Stimulated activated naive CD8-positive, alpha-beta T cell treated with anti-CD3 and anti-CD28 coated beads, Interleukin-15, Interleukin-2, amounts not matched to agents 100 ng/mL and 50 ng/mL, for 24 hours (primary cell): Measurements from ENCODE around the gene MYG1.

Experiments used
- H3K27ac Mint-ChIP-seq: one replicate; pipeline ENCODE4 v1.8.0; 2021; ENCODE audit warnings: mild to moderate bottlenecking, mixed read lengths
- H3K27me3 Mint-ChIP-seq: one replicate; pipeline ENCODE4 v1.8.0; 2021; ENCODE audit warnings: mixed read lengths
- H3K36me3 Mint-ChIP-seq: one replicate; pipeline ENCODE4 v1.8.0; 2021; ENCODE audit warnings: low read depth, mixed read lengths
- H3K4me1 Mint-ChIP-seq: one replicate; pipeline ENCODE4 v1.8.0; 2021; ENCODE audit warnings: low read depth, mixed read lengths
- H3K4me3 Mint-ChIP-seq: one replicate; pipeline ENCODE4 v1.8.0; 2021; ENCODE audit warnings: mild to moderate bottlenecking, mixed read lengths
- H3K9me3 Mint-ChIP-seq: one replicate; pipeline ENCODE4 v1.8.0; 2021; ENCODE audit warnings: mixed read lengths

Gene MYG1

DNA sequence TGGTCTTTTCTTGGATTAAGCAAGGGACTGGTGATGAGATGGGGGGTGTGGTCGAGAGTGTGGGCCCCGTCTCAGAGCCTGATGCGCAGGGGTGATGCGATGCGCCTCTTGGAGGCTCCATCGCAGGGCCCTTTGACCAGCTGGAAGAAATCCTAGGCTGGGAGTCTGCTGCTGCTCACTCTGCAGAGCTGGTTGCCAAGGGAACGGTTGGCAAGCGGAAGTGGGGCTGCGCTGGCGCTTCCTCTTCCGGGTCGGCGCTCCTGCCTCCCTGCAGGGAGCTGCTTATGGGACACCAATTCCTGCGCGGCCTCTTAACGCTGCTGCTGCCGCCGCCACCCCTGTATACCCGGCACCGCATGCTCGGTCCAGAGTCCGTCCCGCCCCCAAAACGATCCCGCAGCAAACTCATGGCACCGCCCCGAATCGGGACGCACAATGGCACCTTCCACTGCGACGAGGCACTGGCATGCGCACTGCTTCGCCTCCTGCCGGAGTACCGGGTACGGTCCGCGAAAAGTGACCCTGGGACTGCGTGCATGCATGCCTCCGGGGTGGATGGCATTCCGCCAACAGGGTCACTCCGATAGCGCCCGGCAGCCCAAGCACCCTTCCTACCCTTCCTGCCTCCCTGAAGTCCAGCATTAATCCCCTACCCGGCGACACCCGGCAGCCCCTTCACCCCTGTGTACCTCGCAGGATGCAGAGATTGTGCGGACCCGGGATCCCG, at the start of gene MYG1:
Gene MYG1, plus strand, starts transcription at position 242 of the 727 bp plus-strand sequence. Its CDS starts 43 bp downstream, at position 285.
- Mint-ChIP-seq H3K4me3 (peak within 1 kb of the TSS; percentile 99), H3K4me1 (peaks cover 81% of the 10 kb centered on the region), H3K27ac (peak within 1 kb of the TSS; percentile 99), H3K36me3 (peaks cover 72% of the 10 kb centered on the region), H3K27me3 (no peaks in the 10 kb centered on the region), H3K9me3 (no peaks in the 10 kb centered on the region)

DNA sequence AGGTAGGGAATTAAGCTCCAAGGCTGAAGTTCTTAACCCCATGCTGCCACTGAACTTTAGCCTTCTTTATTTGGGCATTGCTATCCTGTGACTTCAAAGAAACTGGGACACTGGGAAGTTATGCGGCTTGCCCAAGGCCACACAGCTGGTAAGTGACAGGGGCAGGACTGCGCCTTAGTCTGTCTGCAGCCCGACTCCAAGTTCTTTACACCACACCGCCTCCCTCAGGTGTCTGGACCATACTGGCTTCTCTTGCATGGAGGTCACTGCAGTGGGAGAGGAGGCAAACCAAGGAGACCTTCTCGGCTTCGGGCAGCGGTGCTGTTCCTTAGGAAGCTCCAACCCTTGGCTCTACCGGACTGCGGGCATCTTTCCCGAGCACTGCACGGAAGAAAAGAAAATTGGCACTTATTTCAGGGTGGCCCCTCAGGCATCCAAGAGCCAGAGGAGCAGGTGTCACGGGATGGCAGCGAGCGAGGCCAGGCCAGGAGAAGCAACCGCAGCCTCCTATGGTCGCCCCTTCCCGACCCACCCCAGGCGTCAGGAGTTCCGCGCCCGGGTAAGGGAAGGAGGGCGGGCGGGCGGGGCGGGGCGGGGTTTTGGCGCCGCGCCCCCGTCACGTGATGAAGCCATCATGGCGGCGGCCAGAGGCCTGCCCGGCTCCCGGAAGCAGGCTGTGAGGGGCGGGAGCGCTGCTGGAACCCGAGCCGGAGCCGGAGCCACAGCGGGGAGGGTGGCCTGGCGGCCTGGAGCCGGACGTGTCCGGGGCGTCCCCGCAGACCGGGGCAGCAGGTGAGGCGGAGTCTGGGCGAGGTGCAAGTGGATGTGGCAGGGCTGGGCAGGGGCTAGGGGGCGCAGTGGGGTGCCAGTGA, 47.8 kb upstream of the MYG1 start:
- H3K9me3 Mint-ChIP-seq, result no peaks in the 10 kb centered on the region
- H3K4me3 Mint-ChIP-seq, result peak overlapping the region; percentile 98
- H3K36me3 Mint-ChIP-seq, result peaks cover 9% of the 10 kb centered on the region
- H3K27ac Mint-ChIP-seq, result peak overlapping the region; percentile 97
- peaks cover 54% of the 10 kb centered on the region for H3K4me1 Mint-ChIP-seq
- no peaks in the 10 kb centered on the region for H3K27me3 Mint-ChIP-seq

GRCh38 chr12:53252349-53252916, 47.1 kb upstream of the MYG1 start:
- H3K27me3 Mint-ChIP-seq, result no peaks in the 10 kb centered on the region
- H3K27ac Mint-ChIP-seq, result peak overlapping the region; percentile 97
- peaks cover 9% of the 10 kb centered on the region for H3K36me3 Mint-ChIP-seq
- H3K4me3 Mint-ChIP-seq, result peak overlapping the region; percentile 98
- H3K4me1 Mint-ChIP-seq, result peaks cover 54% of the 10 kb centered on the region
- no peaks in the 10 kb centered on the region for H3K9me3 Mint-ChIP-seq

- peak overlapping the region; percentile 97 for H3K27ac Mint-ChIP-seq
- H3K9me3 Mint-ChIP-seq, result no peaks in the 10 kb centered on the region
- H3K4me1 Mint-ChIP-seq, result peaks cover 54% of the 10 kb centered on the region
Measured at GRCh38 chr12:53253298-53253697, 46.2 kb upstream of the MYG1 start.

GRCh38 chr12:53254816-53255545, 44.5 kb upstream of the MYG1 start:
- H3K36me3 Mint-ChIP-seq, result peaks cover 9% of the 10 kb centered on the region
- peak overlapping the region; percentile 1 for H3K27ac Mint-ChIP-seq
- no peaks in the 10 kb centered on the region for H3K27me3 Mint-ChIP-seq
- H3K4me1 Mint-ChIP-seq, result peaks cover 64% of the 10 kb centered on the region
- H3K4me3 Mint-ChIP-seq, result no peak overlapping the region
- H3K9me3 Mint-ChIP-seq, result no peaks in the 10 kb centered on the region

More at GRCh38 chr12:53253298-53253697, 46.2 kb upstream of the MYG1 start:
- Mint-ChIP-seq H3K36me3 (peaks cover 9% of the 10 kb centered on the region), H3K27me3 (no peaks in the 10 kb centered on the region), H3K4me3 (peak overlapping the region; percentile 98)

GRCh38 chr12:53255996-53256395, 43.5 kb upstream of the MYG1 start:
- H3K4me3 Mint-ChIP-seq, result peak overlapping the region; percentile 23
- peaks cover 9% of the 10 kb centered on the region for H3K36me3 Mint-ChIP-seq
- H3K9me3 Mint-ChIP-seq, result no peaks in the 10 kb centered on the region
- H3K27ac Mint-ChIP-seq, result peak overlapping the region; percentile 26
- H3K4me1 Mint-ChIP-seq, result peaks cover 59% of the 10 kb centered on the region
- no peaks in the 10 kb centered on the region for H3K27me3 Mint-ChIP-seq

- H3K27me3 Mint-ChIP-seq, result no peaks in the 10 kb centered on the region
- peak overlapping the region; percentile 8 for H3K27ac Mint-ChIP-seq
- H3K9me3 Mint-ChIP-seq, result no peaks in the 10 kb centered on the region
- H3K36me3 Mint-ChIP-seq, result peaks cover 5% of the 10 kb centered on the region
- H3K4me1 Mint-ChIP-seq, result peaks cover 38% of the 10 kb centered on the region
- H3K4me3 Mint-ChIP-seq, result no peak overlapping the region
Measured at GRCh38 chr12:53258541-53259539, 40.7 kb upstream of the MYG1 start.

DNA sequence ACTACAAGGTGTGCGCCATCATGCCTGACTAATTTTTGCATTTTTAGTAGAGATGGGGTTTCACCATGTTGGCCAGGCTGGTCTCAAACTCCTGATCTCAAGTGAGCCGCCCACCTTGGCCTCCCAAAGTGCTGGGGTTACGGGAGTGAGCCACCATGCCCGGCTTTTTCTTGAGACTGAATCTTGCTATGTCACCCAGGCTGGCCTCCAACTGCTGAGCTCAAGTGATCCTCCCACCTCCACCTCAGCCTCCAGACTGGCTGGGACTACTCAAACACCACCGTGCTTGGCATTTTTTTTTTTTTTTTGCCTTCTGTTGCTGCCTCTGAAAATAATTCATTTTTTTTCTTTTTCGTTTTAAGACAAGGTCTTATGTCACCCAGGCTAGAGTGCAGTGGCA, 39.6 kb upstream of the MYG1 start:
- H3K4me1 Mint-ChIP-seq, result peaks cover 28% of the 10 kb centered on the region
- H3K9me3 Mint-ChIP-seq, result no peaks in the 10 kb centered on the region
- no peaks in the 10 kb centered on the region for H3K27me3 Mint-ChIP-seq
- no peaks in the 10 kb centered on the region for H3K36me3 Mint-ChIP-seq
- no peak overlapping the region for H3K27ac Mint-ChIP-seq
- no peak overlapping the region for H3K4me3 Mint-ChIP-seq

DNA sequence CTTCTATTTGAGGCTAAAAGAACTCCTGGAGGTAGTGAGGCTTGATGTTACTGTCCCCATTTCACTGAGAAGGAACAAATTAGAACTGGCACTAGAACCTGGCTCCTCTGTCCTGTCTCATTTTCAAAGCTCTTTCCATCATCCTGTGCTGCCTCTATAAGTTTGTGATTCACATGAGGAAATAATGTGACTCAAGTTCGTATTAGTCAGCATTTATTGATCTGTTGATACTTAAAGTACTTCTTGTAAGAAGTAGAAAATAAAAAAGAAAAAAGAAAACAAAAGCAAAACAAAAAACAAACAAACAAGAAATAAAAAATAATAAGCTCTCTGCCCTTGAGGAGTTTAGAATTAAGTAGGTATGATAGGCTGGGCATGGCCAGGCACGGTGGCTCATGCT, 33.7 kb upstream of the MYG1 start:
- Mint-ChIP-seq H3K36me3 (peaks cover 23% of the 10 kb centered on the region), H3K9me3 (no peaks in the 10 kb centered on the region), H3K4me3 (no peak overlapping the region), H3K27me3 (no peaks in the 10 kb centered on the region), H3K4me1 (peaks cover 38% of the 10 kb centered on the region), H3K27ac (no peak overlapping the region)

- peak overlapping the region; percentile 99 for H3K27ac Mint-ChIP-seq
- peak overlapping the region; percentile 99 for H3K4me3 Mint-ChIP-seq
- H3K9me3 Mint-ChIP-seq, result no peaks in the 10 kb centered on the region
- peaks cover 38% of the 10 kb centered on the region for H3K4me1 Mint-ChIP-seq
- peaks cover 35% of the 10 kb centered on the region for H3K36me3 Mint-ChIP-seq
- no peaks in the 10 kb centered on the region for H3K27me3 Mint-ChIP-seq
Measured at GRCh38 chr12:53267306-53267998, 32.0 kb upstream of the MYG1 start.

- H3K4me1 Mint-ChIP-seq, result peaks cover 38% of the 10 kb centered on the region
- peaks cover 39% of the 10 kb centered on the region for H3K36me3 Mint-ChIP-seq
- H3K4me3 Mint-ChIP-seq, result peak within 1 kb of the TSS; percentile 99
- no peaks in the 10 kb centered on the region for H3K9me3 Mint-ChIP-seq
- H3K27me3 Mint-ChIP-seq, result no peaks in the 10 kb centered on the region
- peak within 1 kb of the TSS; percentile 99 for H3K27ac Mint-ChIP-seq
Measured at GRCh38 chr12:53267999-53268629, 31.4 kb upstream of the MYG1 start, which contains the start of gene ESPL1. Gene ESPL1 (plus strand): TSS chr12:53268299. CDS start chr12:53268767, 468 bp downstream.

- no peaks in the 10 kb centered on the region for H3K27me3 Mint-ChIP-seq
- peak overlapping the region; percentile 99 for H3K4me3 Mint-ChIP-seq
Measured at GRCh38 chr12:53268630-53269562, 30.6 kb upstream of the MYG1 start.

More at GRCh38 chr12:53268630-53269562, 30.6 kb upstream of the MYG1 start:
- Mint-ChIP-seq H3K27ac (peak overlapping the region; percentile 99), H3K9me3 (no peaks in the 10 kb centered on the region), H3K4me1 (peaks cover 38% of the 10 kb centered on the region), H3K36me3 (peaks cover 41% of the 10 kb centered on the region)
